Omental fat pad (tissue), 4 donors: Measurements from ENCODE around the gene GARNL3. TPM values are rescaled to one million over a fixed set of nuclear protein-coding genes. Genes with fewer than 3 reads are reported as not detected.

Experiments used
- ATAC-seq: fragments of 150-250 bp; one replicate; pipeline ENCODE4 v1.9.1; 2016; ENCODE audit warnings: mild to moderate bottlenecking, moderate library complexity; ENCODE audit not compliant: low FRiP score
- DNase-seq: peaks from one replicate; pipeline ENCODE4 v3.0.0-alpha.2; 2019; ENCODE audit warnings: low spot score
- CTCF ChIP-seq, 3 donors: fragments of 450-650 bp; IDR thresholded peaks; one replicate each; pipeline ENCODE4 v1.5.1; 2016 to 2017; ENCODE audit warnings: antibody characterized with exemption in 3 of 3, mild to moderate bottlenecking in 3 of 3, moderate library complexity in 2 of 3
- total RNA-seq, 4 donors: library from RNA; depleted of rRNA; stranded (reverse); fragments of >200 nt; gene quantifications; one replicate each; pipeline ENCODE4 v1.1.0, GENCODE V29; 2016

GARNL3 gene
- total RNA-seq, 4 donors from 2014 or later = 10.0 to 27.0 (median 15.7) TPM

DNA sequence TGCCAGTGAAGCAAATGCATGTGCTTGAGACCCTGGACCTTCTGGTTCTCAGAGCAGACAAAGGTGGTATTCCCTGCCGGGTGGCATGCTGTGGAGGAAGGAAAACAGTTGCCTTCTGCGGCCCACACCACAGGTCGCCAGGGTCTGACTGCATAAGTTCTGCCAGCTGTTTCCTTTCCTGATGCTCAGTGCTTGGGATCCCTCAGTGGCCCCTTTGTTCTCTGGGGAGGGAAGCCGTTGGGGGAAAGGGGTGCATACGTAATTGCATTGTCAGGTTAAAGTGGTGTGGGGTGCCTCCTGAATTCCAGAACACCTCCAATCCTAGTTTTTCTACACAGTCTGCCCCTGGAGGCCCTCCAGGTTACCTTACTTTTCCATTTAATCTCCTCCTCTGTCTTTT, 89.3 kb downstream of the GARNL3 start:
- DNase-seq = no peak
- TF ChIP-seq CTCF (IDR thresholded peaks at IDR 0.05) = no peak
- no peak for ATAC-seq

DNA sequence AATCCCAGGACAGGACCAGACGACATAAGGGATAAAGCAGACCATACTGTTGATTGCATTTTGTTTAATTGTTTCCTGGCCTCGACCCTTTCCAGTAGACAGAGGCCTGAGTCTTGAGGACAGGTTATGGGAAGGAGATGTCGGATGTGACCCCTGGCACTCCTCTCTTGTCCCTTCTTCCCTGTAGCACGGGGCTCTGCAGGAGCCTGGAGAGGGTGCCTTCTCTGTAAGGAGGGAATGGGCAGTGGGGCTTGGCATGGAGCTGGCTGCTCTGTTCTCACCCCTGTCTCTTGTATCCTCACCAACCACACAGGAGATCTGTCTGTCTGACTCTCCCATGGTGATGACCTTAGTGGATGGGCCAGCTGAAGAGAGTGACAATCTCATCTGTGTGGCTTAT, 92.3 kb downstream of the GARNL3 start:
- TF ChIP-seq CTCF (IDR thresholded peaks at IDR 0.05) = no peak
- DNase-seq (no peak), ATAC-seq (no peak)

DNA sequence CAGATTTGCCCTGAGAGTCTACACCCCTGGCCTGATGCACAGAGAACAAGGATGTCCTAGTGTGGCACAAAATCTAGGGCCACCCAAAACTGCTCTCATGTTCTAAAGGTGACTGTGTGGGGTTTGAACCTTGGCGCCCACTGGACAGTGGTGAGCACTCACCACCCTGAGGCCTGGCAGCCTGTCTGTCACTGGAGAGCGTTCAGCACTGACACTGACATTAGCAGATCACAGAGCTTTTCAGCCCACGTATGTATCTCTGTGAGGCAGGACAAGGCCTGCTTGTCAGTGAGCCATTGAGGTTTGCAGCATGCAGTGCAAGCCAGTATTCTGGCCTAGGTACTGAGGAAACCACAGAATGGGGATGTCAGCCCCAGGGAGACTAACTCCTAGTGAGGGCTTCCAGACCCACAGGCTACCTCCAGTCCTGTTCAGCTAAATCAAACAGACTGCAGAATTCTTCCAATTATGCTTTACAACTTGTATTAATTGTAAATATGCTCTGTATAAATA, 93.5 kb downstream of the GARNL3 start:
- ATAC-seq (no peak), DNase-seq (no peak)
- no peak for TF ChIP-seq CTCF (IDR thresholded peaks at IDR 0.05)

GRCh38 chr9:127358770-127359169, 94.2 kb downstream of the GARNL3 start:
- no peak for ATAC-seq
- no peak for DNase-seq
- TF ChIP-seq CTCF (IDR thresholded peaks at IDR 0.05) = no peak

DNA sequence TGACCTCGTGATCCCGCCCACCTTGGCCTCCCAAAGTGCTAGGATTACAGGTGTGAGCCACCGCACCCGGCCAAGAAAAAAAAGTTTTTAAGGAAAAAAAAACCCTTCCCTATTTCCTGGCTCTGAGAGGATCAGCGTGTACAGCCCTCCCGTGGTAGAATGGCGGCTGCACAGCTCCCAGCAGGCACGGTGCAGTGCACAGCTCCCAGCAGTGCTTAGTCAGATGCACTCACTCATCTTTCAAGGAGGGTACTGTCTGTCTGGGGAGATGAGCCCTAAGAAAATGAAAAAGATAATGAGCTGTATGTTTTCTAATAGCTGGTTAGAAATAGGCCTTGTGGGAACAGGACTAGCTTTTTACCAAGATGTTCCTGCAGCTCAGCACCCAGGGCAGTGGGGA, 95.7 kb downstream of the GARNL3 start:
- DNase-seq = no peak
- no peak for ATAC-seq
- TF ChIP-seq CTCF (IDR thresholded peaks at IDR 0.05) = no peak

DNA sequence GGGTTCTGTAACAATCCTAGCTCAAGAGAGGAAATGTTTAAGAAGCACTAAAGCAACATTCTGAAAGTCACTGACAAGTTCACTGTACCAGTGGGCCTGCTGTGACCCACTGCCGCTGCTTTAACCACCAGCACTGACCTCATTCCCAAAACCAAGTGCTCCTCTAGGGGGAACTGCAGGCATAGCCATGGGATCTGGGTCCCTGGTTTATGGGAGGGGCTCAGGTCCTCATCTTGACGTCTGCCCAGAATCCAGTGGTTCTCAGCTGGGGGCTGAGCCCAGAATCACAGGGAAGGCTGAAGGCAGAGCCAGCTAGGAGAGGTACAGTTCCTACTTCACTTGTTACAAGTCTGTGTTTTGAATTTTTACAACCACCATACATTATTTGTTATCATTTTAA, 96.3 kb downstream of the GARNL3 start:
- no peak for ATAC-seq
- no peak for DNase-seq
- no peak for TF ChIP-seq CTCF (IDR thresholded peaks at IDR 0.05)

DNA sequence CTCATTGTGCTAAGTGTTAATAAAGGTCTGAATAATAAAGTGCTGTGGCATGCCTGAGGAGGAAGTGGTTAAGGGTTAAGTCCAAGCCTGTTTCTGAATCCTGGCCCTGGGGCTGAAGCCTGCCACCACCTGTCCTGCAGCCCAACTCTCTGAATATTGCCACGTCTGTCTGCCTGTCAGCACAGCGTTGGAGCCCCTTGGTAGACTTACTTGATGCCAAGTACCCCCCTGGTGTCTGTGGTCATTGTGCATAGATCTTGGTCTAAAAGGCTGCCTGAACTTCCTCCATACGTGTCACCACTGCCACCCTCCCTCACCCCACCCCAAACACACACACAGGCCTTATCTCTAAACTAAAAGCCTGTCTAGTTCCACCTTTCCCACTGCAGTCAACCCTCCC, 97.0 kb downstream of the GARNL3 start:
- DNase-seq (no peak), ATAC-seq (no peak)
- no peak for TF ChIP-seq CTCF (IDR thresholded peaks at IDR 0.05)
